Measurements from ENCODE around the gene ADGB.

Gene ADGB

GRCh38 chr6:146578054-146578453 lies 20.7 kb upstream of the ADGB start:
- TF ChIP-seq CTCF (IDR thresholded peaks at IDR 0.05; ENCODE audit: borderline replicate concordance, insufficient read depth, low read depth, low read length): no peak
- no peak overlapping the region for H3K4me3 ChIP-seq (ENCODE audit: low read depth, low read length)

DNA sequence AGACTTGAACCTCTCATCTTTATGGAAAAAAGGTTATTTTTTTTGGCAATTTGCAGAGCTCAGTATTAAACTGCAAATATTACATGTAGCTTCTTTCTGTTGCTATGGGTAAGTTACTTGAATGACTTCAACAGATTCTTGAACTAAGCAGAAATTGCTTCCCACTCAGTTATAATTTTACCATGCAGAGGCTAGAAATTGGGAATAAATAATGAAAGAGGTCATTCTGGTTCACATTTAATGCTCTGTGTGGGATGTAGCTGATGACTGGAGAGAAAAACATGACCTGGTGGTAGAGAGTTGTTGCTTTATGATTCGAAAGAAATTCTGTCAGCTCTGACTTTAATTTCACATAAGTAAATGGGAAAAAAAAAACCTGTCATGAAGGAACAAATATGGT lies 16.8 kb upstream of the ADGB start:
- no peak overlapping the region for H3K4me3 ChIP-seq (ENCODE audit: low read depth, low read length)
- no peak for TF ChIP-seq CTCF (IDR thresholded peaks at IDR 0.05; ENCODE audit: borderline replicate concordance, insufficient read depth, low read depth, low read length)

GRCh38 chr6:146582857-146583256 lies 15.9 kb upstream of the ADGB start:
- no peak for TF ChIP-seq CTCF (IDR thresholded peaks at IDR 0.05; ENCODE audit: borderline replicate concordance, insufficient read depth, low read depth, low read length)
- H3K4me3 ChIP-seq (ENCODE audit: low read depth, low read length): no peak overlapping the region

GRCh38 chr6:146583966-146584365 lies 14.8 kb upstream of the ADGB start:
- H3K4me3 ChIP-seq (ENCODE audit: low read depth, low read length): no peak overlapping the region
- TF ChIP-seq CTCF (IDR thresholded peaks at IDR 0.05; ENCODE audit: borderline replicate concordance, insufficient read depth, low read depth, low read length): no peak

GRCh38 chr6:146587459-146587858 lies 11.3 kb upstream of the ADGB start:
- TF ChIP-seq CTCF (IDR thresholded peaks at IDR 0.05; ENCODE audit: borderline replicate concordance, insufficient read depth, low read depth, low read length): no peak
- H3K4me3 ChIP-seq (ENCODE audit: low read depth, low read length): no peak overlapping the region

DNA sequence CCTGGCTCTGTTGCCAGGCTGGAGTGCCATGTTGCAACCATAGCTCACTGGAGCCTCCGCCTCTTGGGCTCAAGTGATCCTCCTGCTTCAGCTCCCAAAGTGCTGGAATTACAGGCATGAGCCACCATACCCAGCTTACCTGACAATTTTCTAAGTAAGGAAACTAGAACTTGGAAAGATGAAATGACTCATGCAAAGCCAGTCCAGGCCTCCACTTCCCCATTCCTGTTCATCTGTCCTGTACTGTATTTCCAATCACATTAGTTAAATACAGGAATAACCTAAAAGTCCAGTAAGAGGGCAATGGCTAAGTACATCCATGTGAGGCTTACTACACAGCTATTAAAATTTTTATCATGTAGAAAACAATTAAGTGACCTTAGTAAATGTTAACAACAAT lies 8.3 kb upstream of the ADGB start:
- H3K4me3 ChIP-seq (ENCODE audit: low read depth, low read length): no peak overlapping the region
- no peak for TF ChIP-seq CTCF (IDR thresholded peaks at IDR 0.05; ENCODE audit: borderline replicate concordance, insufficient read depth, low read depth, low read length)

GRCh38 chr6:146592451-146592850 lies 6.3 kb upstream of the ADGB start:
- H3K4me3 ChIP-seq (ENCODE audit: low read depth, low read length): no peak overlapping the region
- TF ChIP-seq CTCF (IDR thresholded peaks at IDR 0.05; ENCODE audit: borderline replicate concordance, insufficient read depth, low read depth, low read length): no peak
